ENCODE results near the gene HSF5. TPM values are rescaled to one million over a fixed set of nuclear protein-coding genes. Genes with fewer than 3 reads are reported as not detected.
A peak's percentile ranks its signal among the peaks of the same experiment; 100 is the strongest.

The HSF5 gene
- total and polyA plus RNA-seq, 10 donors = 0.57 to 1.7 (median 1.2) TPM

- intact Hi-C loops (cut with DNase I; ENCODE audit: low total_unique reads) = no loop called here
- TF ChIP-seq CTCF (IDR thresholded peaks at IDR 0.05 in 8 of 11, conservative IDR thresholded peaks at IDR 0.05 in 3 of 11) (no peak), POLR2A (IDR thresholded peaks at IDR 0.05) (no peak), POLR2AphosphoS5 (IDR thresholded peaks at IDR 0.05) (peak in 2 of 3 donors; percentile 49 to 62)
- 3 to 5% (median 4%) methylated on average over 26 to 82 of the region's 82 CpGs for WGBS, 5 donors
- Histone ChIP-seq H3K36me3 (no peaks in the 10 kb centered on the region), H3K4me1 (peaks cover 0 to 75% (median 26%) of the 10 kb centered on the region in 6 donors), H3K9me3 (no peaks in the 10 kb centered on the region), H3K4me3 (peak overlapping the region; percentile 17 to 83 (median 48)), H3K27me3 (replicated peaks in 1 of 7) (peaks cover 0 to 30% (median 0%) of the 10 kb centered on the region in 7 donors), H3K27ac (peak overlapping the region in 6 of 8 donors; percentile 26 to 74 (median 70))
- peak; percentile 91 for DNase-seq
These were observed 43.7 kb upstream of the HSF5 start for GRCh38 chr17:58531661-58532554.

- no peaks in the 10 kb centered on the region for H3K9me3 ChIP-seq
- intact Hi-C loops (cut with DNase I; ENCODE audit: low total_unique reads) = no loop called here
- H3K4me1 ChIP-seq = peaks cover 0 to 79% (median 28%) of the 10 kb centered on the region in 6 donors
- 59 to 80% (median 69%) methylated on average over 1 to 3 of the region's 3 CpGs for WGBS, 5 donors
- H3K27ac ChIP-seq = peak overlapping the region in 5 of 8 donors; percentile 51 to 74 (median 70)
- no peaks in the 10 kb centered on the region for H3K36me3 ChIP-seq
- TF ChIP-seq POLR2A (IDR thresholded peaks at IDR 0.05) (no peak), POLR2AphosphoS5 (IDR thresholded peaks at IDR 0.05) (no peak), CTCF (IDR thresholded peaks at IDR 0.05 in 8 of 11, conservative IDR thresholded peaks at IDR 0.05 in 3 of 11) (no peak)
- H3K27me3 ChIP-seq (replicated peaks in 1 of 7) = peaks cover 0 to 30% (median 0%) of the 10 kb centered on the region in 7 donors
- DNase-seq = no peak
- peak overlapping the region; percentile 17 to 83 (median 48) for H3K4me3 ChIP-seq
These were observed 42.9 kb upstream of the HSF5 start for GRCh38 chr17:58531122-58531521.

- H3K27me3 ChIP-seq (replicated peaks in 1 of 7) = peaks cover 0 to 30% (median 0%) of the 10 kb centered on the region in 7 donors
- H3K9me3 ChIP-seq = no peaks in the 10 kb centered on the region
- DNase-seq = no peak
- H3K4me3 ChIP-seq = peak overlapping the region in 6 of 8 donors; percentile 45 to 83 (median 54)
- WGBS, 5 donors = 69 to 83% (median 78%) methylated on average over 2 of the region's 2 CpGs
- intact Hi-C loops (cut with DNase I; ENCODE audit: low total_unique reads) = no loop called here
- peak overlapping the region in 5 of 8 donors; percentile 51 to 74 (median 70) for H3K27ac ChIP-seq
- H3K36me3 ChIP-seq = no peaks in the 10 kb centered on the region
- H3K4me1 ChIP-seq = peaks cover 0 to 83% (median 28%) of the 10 kb centered on the region in 6 donors
- TF ChIP-seq POLR2A (IDR thresholded peaks at IDR 0.05) (no peak), POLR2AphosphoS5 (IDR thresholded peaks at IDR 0.05) (no peak), CTCF (IDR thresholded peaks at IDR 0.05 in 8 of 11, conservative IDR thresholded peaks at IDR 0.05 in 3 of 11) (no peak)
These were observed 42.4 kb upstream of the HSF5 start for GRCh38 chr17:58530655-58531054.

GRCh38 chr17:58529275-58529674, 41.1 kb upstream of the HSF5 start:
- peak overlapping the region in 6 of 8 donors; percentile 20 to 74 (median 66) for H3K27ac ChIP-seq
- peaks cover 0 to 30% (median 0%) of the 10 kb centered on the region in 7 donors for H3K27me3 ChIP-seq (replicated peaks in 1 of 7)
- H3K4me1 ChIP-seq = peaks cover 2 to 80% (median 27%) of the 10 kb centered on the region in 6 donors
- intact Hi-C loops (cut with DNase I; ENCODE audit: low total_unique reads) = no loop called here
- H3K9me3 ChIP-seq = no peaks in the 10 kb centered on the region
- WGBS, 5 donors = 24 to 67% (median 41%) methylated on average over 1 of the region's 1 CpG
- no peaks in the 10 kb centered on the region for H3K36me3 ChIP-seq
- no peak for DNase-seq
- TF ChIP-seq POLR2AphosphoS5 (IDR thresholded peaks at IDR 0.05) = peak in 1 of 3 donors; percentile 15
- no peak for TF ChIP-seq POLR2A (IDR thresholded peaks at IDR 0.05)
- peak overlapping the region in 5 of 8 donors; percentile 17 to 57 (median 36) for H3K4me3 ChIP-seq

All from spleen (tissue), 11 donors.